Choroid plexus epithelial cell (primary cell): ENCODE results near the gene PUS1.
A peak's percentile ranks its signal among the peaks of the same experiment; 100 is the strongest.

Experiments used
- DNase-seq: peaks from one replicate; pipeline ENCODE4 v3.0.0-alpha.2; 2010; ENCODE audit warnings: low read depth
- H3K4me3 ChIP-seq: 2 replicates; pipeline ENCODE4 v1.5.1; 2011; ENCODE audit warnings: low read depth, mild to moderate bottlenecking, control low read depth, low read length, moderate library complexity
- CTCF ChIP-seq: conservative IDR thresholded peaks from 2 replicates; pipeline ENCODE4 v1.5.1; 2011; ENCODE audit warnings: low read depth, mild to moderate bottlenecking, control low read depth, inconsistent platforms, low read length, moderate library complexity

Gene PUS1

GRCh38 chr12:131914179-131914702, 14.8 kb upstream of the PUS1 start:
- TF ChIP-seq CTCF: no peak
- DNase-seq: no peak
- H3K4me3 ChIP-seq: no peak overlapping the region

DNA sequence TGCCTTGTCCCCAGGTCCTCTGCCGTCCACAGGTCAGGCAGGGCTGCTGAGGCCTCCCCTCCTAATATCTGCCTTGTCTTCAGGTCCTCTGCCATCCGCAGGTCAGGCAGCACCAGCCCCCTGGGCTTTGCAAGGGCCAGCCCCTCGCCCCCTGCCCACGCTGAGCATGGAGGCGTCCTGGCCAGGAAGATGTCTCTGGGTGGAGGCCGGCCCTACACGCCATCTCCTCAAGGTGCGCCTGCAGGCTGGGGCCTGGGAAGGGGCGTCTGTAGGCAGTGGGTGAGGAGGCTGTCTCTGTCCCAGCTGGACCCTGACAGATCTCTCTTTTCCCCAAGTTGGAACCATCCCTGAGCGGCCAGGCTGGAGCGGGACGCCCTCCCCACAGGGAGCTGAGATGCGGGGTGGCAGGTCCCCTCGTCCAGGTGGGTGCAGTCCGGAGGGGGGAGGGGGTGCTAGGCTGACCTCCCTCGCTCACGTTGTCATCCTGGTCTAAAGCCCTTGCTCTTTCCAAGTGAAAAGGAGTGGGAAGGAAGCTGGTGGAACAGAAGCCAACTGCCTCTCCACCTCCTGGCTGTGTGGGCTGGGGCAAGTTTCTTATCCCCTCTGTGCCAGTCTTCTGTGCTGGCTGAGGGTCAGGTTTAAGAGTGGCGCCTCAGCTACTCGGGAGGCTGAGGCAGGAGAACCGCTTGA, 13.9 kb upstream of the PUS1 start:
- DNase-seq: no peak
- no peak for TF ChIP-seq CTCF
- H3K4me3 ChIP-seq: no peak overlapping the region

- TF ChIP-seq CTCF: no peak
- DNase-seq: no peak
- no peak overlapping the region for H3K4me3 ChIP-seq
Measured at GRCh38 chr12:131915823-131916222, 13.3 kb upstream of the PUS1 start.

DNA sequence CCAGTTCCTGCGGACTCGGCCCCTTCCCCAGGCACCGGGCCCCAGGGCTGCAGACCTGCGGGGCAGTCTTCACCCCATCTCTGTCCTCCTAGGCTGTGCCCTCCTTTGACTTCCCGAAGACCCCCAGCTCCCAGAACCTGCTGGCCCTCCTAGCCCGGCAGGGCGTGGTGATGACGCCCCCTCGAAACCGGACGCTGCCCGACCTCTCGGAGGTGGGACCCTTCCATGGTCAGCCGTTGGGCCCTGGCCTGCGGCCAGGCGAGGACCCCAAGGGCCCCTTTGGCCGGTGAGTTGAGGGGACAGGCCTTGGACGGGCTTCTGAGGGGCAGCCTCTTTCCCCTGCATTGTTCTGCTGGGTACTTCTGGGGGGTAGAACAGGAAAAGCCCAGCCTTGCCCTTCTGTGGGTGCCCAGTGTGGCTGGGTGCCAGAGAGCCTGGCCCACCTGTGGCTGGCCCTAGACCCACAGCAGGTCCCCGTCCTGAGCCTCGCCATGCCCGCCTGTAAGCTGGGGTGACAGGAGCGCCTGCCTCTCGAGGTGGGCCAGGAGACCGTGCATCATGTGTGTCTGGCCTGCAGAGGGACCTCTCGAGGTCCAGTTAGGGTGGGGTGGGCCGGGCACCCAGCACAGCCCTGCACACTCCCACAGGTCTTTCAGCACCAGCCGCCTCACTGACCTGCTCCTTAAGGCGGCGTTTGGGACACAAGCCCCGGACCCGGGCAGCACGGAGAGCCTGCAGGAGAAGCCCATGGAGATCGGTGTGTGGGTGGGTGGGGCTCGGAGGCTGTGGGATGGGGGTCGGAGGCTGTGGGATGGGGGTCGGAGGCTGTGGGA, 12.6 kb upstream of the PUS1 start:
- no peak overlapping the region for H3K4me3 ChIP-seq
- peak; percentile 8 for TF ChIP-seq CTCF
- DNase-seq: no peak

DNA sequence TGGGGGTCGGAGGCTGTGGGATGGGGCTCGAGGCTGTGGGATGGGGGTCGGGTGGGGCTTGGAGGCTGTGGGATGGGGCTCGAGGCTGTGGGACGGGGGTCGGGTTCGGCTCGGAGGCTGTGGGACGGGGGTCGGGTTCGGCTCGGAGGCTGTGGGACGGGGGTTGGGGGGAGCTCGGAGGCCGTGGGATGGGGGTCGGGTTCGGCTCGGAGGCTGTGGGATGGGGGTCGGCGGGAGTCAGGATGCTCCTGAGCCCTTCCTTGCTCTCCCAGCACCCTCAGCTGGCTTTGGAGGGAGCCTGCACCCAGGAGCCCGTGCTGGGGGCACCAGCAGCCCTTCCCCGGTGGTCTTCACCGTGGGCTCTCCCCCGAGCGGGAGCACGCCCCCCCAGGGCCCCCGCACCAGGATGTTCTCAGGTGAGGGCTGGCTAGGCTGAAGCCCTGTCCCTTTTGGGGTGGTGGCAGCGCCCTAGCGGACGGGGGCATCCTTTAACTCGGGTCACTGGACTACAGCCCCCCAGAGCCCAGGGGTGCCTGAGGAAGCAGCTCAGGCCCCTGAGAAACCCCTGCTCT, 11.9 kb upstream of the PUS1 start:
- no peak for DNase-seq
- no peak for TF ChIP-seq CTCF
- no peak overlapping the region for H3K4me3 ChIP-seq

DNA sequence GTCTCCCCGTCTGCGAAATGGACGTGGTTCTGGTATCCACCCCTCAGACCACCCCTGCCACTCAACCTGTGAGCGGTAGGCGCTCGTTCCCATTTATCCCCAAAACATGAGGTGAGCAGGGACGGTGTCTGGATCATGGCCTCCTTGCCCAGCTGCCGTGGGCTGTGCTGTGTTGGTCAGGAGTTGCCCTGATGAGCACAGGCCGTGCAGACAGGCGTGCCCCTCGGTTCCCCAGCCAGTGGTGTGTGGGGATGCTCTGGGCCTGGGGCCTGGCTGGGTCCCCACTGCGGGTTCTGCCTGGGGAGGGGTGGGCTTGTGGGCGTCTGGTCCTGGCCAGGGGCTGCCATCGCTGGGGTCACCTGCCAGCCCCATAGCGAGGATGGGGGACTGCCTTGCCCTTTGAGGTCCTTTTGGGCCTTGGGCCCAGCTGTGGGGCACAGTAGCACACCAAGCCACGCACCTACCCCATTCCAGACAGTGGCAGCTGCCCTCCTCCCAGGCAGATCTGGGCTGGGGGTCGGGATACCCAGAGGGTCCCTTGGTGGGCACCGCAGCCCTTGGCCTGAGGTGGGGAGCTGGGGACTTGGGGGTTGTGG, 11.3 kb upstream of the PUS1 start:
- no peak for TF ChIP-seq CTCF
- DNase-seq: no peak
- H3K4me3 ChIP-seq: no peak overlapping the region
